Neural cell (in vitro differentiated cells): Measurements from ENCODE around the gene LRBA. TPM values are rescaled to one million over a fixed set of nuclear protein-coding genes. Genes with fewer than 3 reads are reported as not detected.

ENCODE experiments used
- H2AFZ ChIP-seq: fragments of 200-600, 300-800 bp; sonication (generic), shearing (Covaris generic); 2 replicates; pipeline ENCODE4 v1.6.0; 2014; ENCODE audit warnings: low read depth, mild to moderate bottlenecking, antibody characterized with exemption, low read length, moderate library complexity
- H3F3A ChIP-seq: fragments of 200-600 bp; shearing (Covaris generic); 2 replicates; pipeline ENCODE4 v1.6.1; 2016; ENCODE audit warnings: mild to moderate bottlenecking, moderate library complexity, mixed read lengths, antibody characterized with exemption, low read length; ENCODE audit not compliant: insufficient read depth, poor library complexity, severe bottlenecking
- H3K27ac ChIP-seq: fragments of 200-600, 300-800 bp; sonication (generic), shearing (Covaris generic); 2 replicates; pipeline ENCODE4 v1.5.1; 2014; ENCODE audit warnings: mild to moderate bottlenecking, low read length, moderate library complexity
- H3K27me3 ChIP-seq: fragments of 300-800, 200-600 bp; sonication (generic), shearing (Covaris generic); 2 replicates; pipeline ENCODE4 v1.6.0; 2014; ENCODE audit warnings: mild to moderate bottlenecking, low read depth, low read length, moderate library complexity; ENCODE audit not compliant: insufficient read depth
- H3K36me3 ChIP-seq: fragments of 300-800, 200-600 bp; sonication (generic), shearing (Covaris generic); 2 replicates; pipeline ENCODE4 v1.5.1; 2014; ENCODE audit warnings: mild to moderate bottlenecking, antibody characterized with exemption, low read length, moderate library complexity; ENCODE audit not compliant: insufficient read depth
- H3K4me2 ChIP-seq: fragments of 300-800, 200-600 bp; sonication (generic), shearing (Covaris generic); 2 replicates; pipeline ENCODE4 v1.6.0; 2014; ENCODE audit warnings: mild to moderate bottlenecking, low read length
- H3K4me3 ChIP-seq: fragments of 300-800, 200-600 bp; sonication (generic), shearing (Covaris generic); 2 replicates; pipeline ENCODE4 v1.5.1; 2014; ENCODE audit warnings: mild to moderate bottlenecking, low read length, moderate library complexity
- H3K79me2 ChIP-seq: fragments of 200-600 bp; shearing (Covaris generic); replicated peaks from 2 replicates; pipeline ENCODE4 v1.6.0; 2014; ENCODE audit warnings: mild to moderate bottlenecking, low read length, moderate library complexity; ENCODE audit not compliant: insufficient read depth
- H3K9ac ChIP-seq: fragments of 300-800, 200-600 bp; sonication (generic), shearing (Covaris generic); 2 replicates; pipeline ENCODE4 v1.6.1; 2016; ENCODE audit warnings: mild to moderate bottlenecking, low read length, mixed read lengths
- H3K9me2 ChIP-seq: fragments of 200-600 bp; shearing (Covaris generic); 2 replicates; pipeline ENCODE4 v1.6.1; 2016; ENCODE audit warnings: mild to moderate bottlenecking, low read length, mixed read lengths; ENCODE audit not compliant: insufficient read depth
- H3K9me3 ChIP-seq: fragments of 200-600, 300-800 bp; sonication (generic), shearing (Covaris generic); 2 replicates; pipeline ENCODE4 v1.6.1; 2016; ENCODE audit warnings: mild to moderate bottlenecking, mixed run types, low read length, moderate library complexity, mixed read lengths
- H4K20me1 ChIP-seq: fragments of 200-600 bp; shearing (Covaris generic); 2 replicates; pipeline ENCODE4 v1.6.1; 2016; ENCODE audit warnings: mild to moderate bottlenecking, mixed run types; ENCODE audit not compliant: insufficient read depth
- CTCF ChIP-seq: fragments of 450-650 bp; IDR thresholded peaks from 2 replicates; pipeline ENCODE4 v1.5.1; 2014; ENCODE audit warnings: antibody characterized with exemption, mild to moderate bottlenecking, moderate library complexity; ENCODE audit not compliant: poor library complexity, severe bottlenecking
- EP300 ChIP-seq: fragments of 450-650 bp; conservative IDR thresholded peaks from 2 replicates; pipeline ENCODE4 v1.6.1; 2014; ENCODE audit warnings: antibody characterized with exemption, mild to moderate bottlenecking, moderate library complexity; ENCODE audit not compliant: poor library complexity, severe bottlenecking
- EZH2 ChIP-seq: fragments of 200-600, 300-800 bp; shearing (Covaris generic), sonication (generic); IDR thresholded peaks from 2 replicates; pipeline ENCODE4 v1.6.1; 2014; ENCODE audit warnings: antibody characterized with exemption, low read length, borderline replicate concordance, mild to moderate bottlenecking; ENCODE audit not compliant: insufficient read depth, poor library complexity, severe bottlenecking
- MXI1 ChIP-seq: fragments of 450-650 bp; conservative IDR thresholded peaks from 2 replicates; pipeline ENCODE4 v1.6.1; 2014; ENCODE audit warnings: antibody characterized with exemption, mild to moderate bottlenecking; ENCODE audit not compliant: poor library complexity, severe bottlenecking
- POLR2AphosphoS5 ChIP-seq: IDR thresholded peaks from 2 replicates; pipeline ENCODE4 v1.6.1; 2012
- RAD21 ChIP-seq: fragments of 450-650 bp; conservative IDR thresholded peaks from 2 replicates; pipeline ENCODE4 v1.6.1; 2014; ENCODE audit warnings: antibody characterized with exemption, mild to moderate bottlenecking, moderate library complexity
- REST ChIP-seq: IDR thresholded peaks from 2 replicates; pipeline ENCODE4 v1.6.1; 2012; ENCODE audit warnings: borderline replicate concordance
- SMC3 ChIP-seq: fragments of 450-650 bp; conservative IDR thresholded peaks from 2 replicates; pipeline ENCODE4 v1.6.1; 2014; ENCODE audit warnings: antibody characterized with exemption, mild to moderate bottlenecking, moderate library complexity; ENCODE audit not compliant: poor library complexity
- TAF1 ChIP-seq: IDR thresholded peaks from 2 replicates; pipeline ENCODE4 v1.6.1; 2012; ENCODE audit warnings: low read depth
- polyA plus RNA-seq: library from polyadenylated mRNA; depleted of rRNA; stranded (reverse); fragments of >200 nt; gene quantifications from 2 replicates; pipeline ENCODE4 v1.2.3, GENCODE V29; 2014

Gene LRBA
- polyA plus RNA-seq, 1 donor from 2014 or later: 7.1 TPM

- no peak overlapping the region for H3K4me2 ChIP-seq
- no peaks in the 10 kb centered on the region for H3K9me3 ChIP-seq
- no peak for TF ChIP-seq RAD21
- no peak for TF ChIP-seq REST
- TF ChIP-seq MXI1: no peak
- no peak for TF ChIP-seq TAF1
- TF ChIP-seq EP300: no peak
- TF ChIP-seq POLR2AphosphoS5: no peak
- no peak for TF ChIP-seq EZH2
- TF ChIP-seq SMC3: no peak
- TF ChIP-seq CTCF: no peak
These were observed 780.8 kb downstream of the LRBA start for GRCh38 chr4:150234246-150234645.

GRCh38 chr4:150232029-150232428 is 783.1 kb downstream of the LRBA start:
- TF ChIP-seq REST (no peak), SMC3 (no peak), POLR2AphosphoS5 (no peak), EZH2 (no peak), EP300 (no peak), TAF1 (no peak), MXI1 (no peak), CTCF (no peak), RAD21 (no peak)
- no peak overlapping the region for H2AFZ ChIP-seq

More at GRCh38 chr4:150234246-150234645, 780.8 kb downstream of the LRBA start:
- Histone ChIP-seq H2AFZ (no peak overlapping the region), H3K27ac (no peak overlapping the region), H4K20me1 (no peaks in the 10 kb centered on the region), H3K36me3 (peaks cover 3% of the 10 kb centered on the region), H3K79me2 (no peaks in the 10 kb centered on the region), H3K27me3 (no peaks in the 10 kb centered on the region), H3K4me3 (no peak overlapping the region), H3K9me2 (no peaks in the 10 kb centered on the region), H3F3A (no peaks in the 10 kb centered on the region), H3K9ac (no peak overlapping the region)

More at GRCh38 chr4:150232029-150232428, 783.1 kb downstream of the LRBA start:
- no peak overlapping the region for H3K4me3 ChIP-seq
- no peak overlapping the region for H3K4me2 ChIP-seq
- H3K79me2 ChIP-seq: no peaks in the 10 kb centered on the region
- H3K9me2 ChIP-seq: no peaks in the 10 kb centered on the region
- no peaks in the 10 kb centered on the region for H3K9me3 ChIP-seq
- no peak overlapping the region for H3K27ac ChIP-seq
- H3K27me3 ChIP-seq: no peaks in the 10 kb centered on the region
- H3K36me3 ChIP-seq: peaks cover 10% of the 10 kb centered on the region
- no peaks in the 10 kb centered on the region for H3F3A ChIP-seq
- H4K20me1 ChIP-seq: no peaks in the 10 kb centered on the region
- no peak overlapping the region for H3K9ac ChIP-seq
